ENCODE results near the gene NIPAL3. TPM values are rescaled to one million over a fixed set of nuclear protein-coding genes. Genes with fewer than 3 reads are reported as not detected.
A peak's percentile ranks its signal among the peaks of the same experiment; 100 is the strongest.

NIPAL3 gene
- total and polyA plus RNA-seq, 8 donors: 13.8 to 41.1 (median 14.5) TPM

GRCh38 chr1:24385160-24385940, 30.3 kb upstream of the NIPAL3 start:
- TF ChIP-seq CTCF (IDR thresholded peaks at IDR 0.05): peak in 1 of 2 donors; percentile 18
- Histone ChIP-seq H3K4me3 (no peak overlapping the region), H3K4me1 (peaks cover 5 to 43% of the 10 kb centered on the region in 2 donors), H3K36me3 (peaks cover 0 to 5% of the 10 kb centered on the region in 2 donors), H3K27ac (peak overlapping the region in 1 of 2 donors; percentile 91), H3K27me3 (no peaks in the 10 kb centered on the region), H3K9me3 (no peaks in the 10 kb centered on the region)
- DNase-seq (no peak), ATAC-seq (no peak)
- intact Hi-C loops (cut with DNase I): loop anchor here in 1 of 2 donors (10.0 kb wide), 1 partner anchor 181 kb away; no protein-coding TSS in a partner anchor

- Histone ChIP-seq H3K27me3 (no peaks in the 10 kb centered on the region), H3K4me3 (no peak overlapping the region), H3K9me3 (no peaks in the 10 kb centered on the region), H3K27ac (no peak overlapping the region), H3K4me1 (peaks cover 7 to 51% of the 10 kb centered on the region in 2 donors), H3K36me3 (peaks cover 0 to 5% of the 10 kb centered on the region in 2 donors)
- no peak for TF ChIP-seq CTCF (IDR thresholded peaks at IDR 0.05)
- intact Hi-C loops (cut with DNase I): loop anchor here in 1 of 2 donors (10.0 kb wide), 1 partner anchor 181 kb away; no protein-coding TSS in a partner anchor
- DNase-seq: peak in 2 of 4 donors; percentile 54 to 74
- peak; percentile 74 for ATAC-seq
These were observed 29.4 kb upstream of the NIPAL3 start for GRCh38 chr1:24386241-24386640.

GRCh38 chr1:24386931-24387330, 28.7 kb upstream of the NIPAL3 start:
- DNase-seq (no peak), ATAC-seq (no peak)
- Histone ChIP-seq H3K4me3 (no peak overlapping the region), H3K4me1 (peaks cover 9 to 58% of the 10 kb centered on the region in 2 donors), H3K27me3 (no peaks in the 10 kb centered on the region), H3K27ac (no peak overlapping the region), H3K36me3 (peaks cover 0 to 5% of the 10 kb centered on the region in 2 donors), H3K9me3 (no peaks in the 10 kb centered on the region)
- TF ChIP-seq CTCF (IDR thresholded peaks at IDR 0.05): no peak
- intact Hi-C loops (cut with DNase I): loop anchor here in 1 of 2 donors (10.0 kb wide), 1 partner anchor 182 kb away; no protein-coding TSS in a partner anchor

GRCh38 chr1:24387636-24388175, 27.9 kb upstream of the NIPAL3 start:
- Histone ChIP-seq H3K4me1 (peaks cover 9 to 66% of the 10 kb centered on the region in 2 donors), H3K27ac (no peak overlapping the region), H3K4me3 (no peak overlapping the region), H3K27me3 (no peaks in the 10 kb centered on the region), H3K9me3 (no peaks in the 10 kb centered on the region), H3K36me3 (no peaks in the 10 kb centered on the region)
- no peak for TF ChIP-seq CTCF (IDR thresholded peaks at IDR 0.05)
- ATAC-seq: no peak
- intact Hi-C loops (cut with DNase I): loop anchor here in 1 of 2 donors (10.0 kb wide), 1 partner anchor 183 kb away; no protein-coding TSS in a partner anchor
- no peak for DNase-seq

- H3K27ac ChIP-seq: no peak overlapping the region
- no peak overlapping the region for H3K4me3 ChIP-seq
- TF ChIP-seq CTCF (IDR thresholded peaks at IDR 0.05): no peak
- intact Hi-C loops (cut with DNase I): loop anchor here in 1 of 2 donors (10.0 kb wide), 1 partner anchor 184 kb away; no protein-coding TSS in a partner anchor
- no peak for ATAC-seq
- no peaks in the 10 kb centered on the region for H3K27me3 ChIP-seq
- peaks cover 9 to 67% of the 10 kb centered on the region in 2 donors for H3K4me1 ChIP-seq
- no peak for DNase-seq
- no peaks in the 10 kb centered on the region for H3K36me3 ChIP-seq
- H3K9me3 ChIP-seq: no peaks in the 10 kb centered on the region
These were observed 27.2 kb upstream of the NIPAL3 start for GRCh38 chr1:24388331-24388885.

All from left lung (tissue), 10 donors.